ENCODE measurements around the gene PCMTD2. TPM values are rescaled to one million over a fixed set of nuclear protein-coding genes. Genes with fewer than 3 reads are reported as not detected.

Gene PCMTD2
- total and polyA plus RNA-seq, 2 donors from 2014 or later = 25.0 to 53.8 TPM

DNA sequence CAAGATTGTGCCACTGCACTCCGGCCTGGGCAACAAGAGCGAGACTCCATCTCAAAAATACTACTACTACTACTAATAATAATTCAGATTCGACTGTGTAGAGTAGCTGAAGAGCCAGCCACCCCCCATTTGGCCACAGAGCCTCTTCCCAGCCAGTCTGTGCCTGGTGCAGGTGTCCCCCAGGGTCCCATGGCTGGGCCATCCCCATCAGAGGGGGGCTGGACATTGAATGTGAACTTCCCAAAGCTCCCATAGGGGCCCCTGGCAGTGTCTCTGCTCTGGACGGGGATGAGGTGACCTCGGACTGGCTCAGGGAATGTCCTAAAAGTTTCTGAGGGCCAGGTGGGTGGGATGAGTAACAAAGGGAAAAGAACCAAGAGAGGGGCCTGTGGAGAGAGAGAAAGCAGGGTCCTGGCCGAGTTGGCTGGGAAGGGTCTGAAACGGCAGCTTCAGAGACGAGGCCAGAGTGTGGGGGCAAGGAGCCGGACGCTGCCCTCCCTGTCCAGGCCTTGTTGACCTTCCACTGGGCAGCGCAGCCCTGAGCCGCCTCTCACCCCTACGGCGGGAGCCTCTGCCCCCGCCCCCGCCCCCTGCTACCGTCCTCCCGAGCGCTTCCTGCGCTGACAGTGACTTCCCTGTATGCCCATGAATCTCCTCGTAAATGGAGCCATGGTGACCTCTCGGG, 24.9 kb upstream of the PCMTD2 start:
- H3K27ac ChIP-seq (ENCODE audit: low read depth in 2 of 2, low read length in 2 of 2) = no peak overlapping the region
- no peak overlapping the region for H3K9ac ChIP-seq (ENCODE audit: low read length in 3 of 3)
- no peaks in the 10 kb centered on the region for H3K36me3 ChIP-seq (ENCODE audit: control insufficient read depth in 2 of 3, insufficient read depth in 3 of 3, low read length in 3 of 3)
- H3K9me3 ChIP-seq (ENCODE audit: control insufficient read depth in 2 of 3, insufficient read depth in 1 of 3, low read length in 3 of 3) = no peaks in the 10 kb centered on the region
- intact Hi-C loops (cut with DNase I) = no loop called here
- peak in 2 of 5 donors; percentile 38 to 51 for DNase-seq
- no peaks in the 10 kb centered on the region for H3K4me1 ChIP-seq (ENCODE audit: control insufficient read depth in 2 of 3, insufficient read depth in 2 of 3, low read depth in 1 of 3, low read length in 3 of 3)
- no peaks in the 10 kb centered on the region for H3K27me3 ChIP-seq (ENCODE audit: control insufficient read depth, insufficient read depth, low read length)
- TF ChIP-seq, protein P1, sequence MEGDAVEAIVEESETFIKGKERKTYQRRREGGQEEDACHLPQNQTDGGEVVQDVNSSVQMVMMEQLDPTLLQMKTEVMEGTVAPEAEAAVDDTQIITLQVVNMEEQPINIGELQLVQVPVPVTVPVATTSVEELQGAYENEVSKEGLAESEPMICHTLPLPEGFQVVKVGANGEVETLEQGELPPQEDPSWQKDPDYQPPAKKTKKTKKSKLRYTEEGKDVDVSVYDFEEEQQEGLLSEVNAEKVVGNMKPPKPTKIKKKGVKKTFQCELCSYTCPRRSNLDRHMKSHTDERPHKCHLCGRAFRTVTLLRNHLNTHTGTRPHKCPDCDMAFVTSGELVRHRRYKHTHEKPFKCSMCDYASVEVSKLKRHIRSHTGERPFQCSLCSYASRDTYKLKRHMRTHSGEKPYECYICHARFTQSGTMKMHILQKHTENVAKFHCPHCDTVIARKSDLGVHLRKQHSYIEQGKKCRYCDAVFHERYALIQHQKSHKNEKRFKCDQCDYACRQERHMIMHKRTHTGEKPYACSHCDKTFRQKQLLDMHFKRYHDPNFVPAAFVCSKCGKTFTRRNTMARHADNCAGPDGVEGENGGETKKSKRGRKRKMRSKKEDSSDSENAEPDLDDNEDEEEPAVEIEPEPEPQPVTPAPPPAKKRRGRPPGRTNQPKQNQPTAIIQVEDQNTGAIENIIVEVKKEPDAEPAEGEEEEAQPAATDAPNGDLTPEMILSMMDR (IDR thresholded peaks at IDR 0.05; ENCODE audit: borderline replicate concordance, extremely low read depth, insufficient read depth) = no peak
- no peak for FAIRE-seq
- H3K4me3 ChIP-seq (ENCODE audit: low read length in 3 of 3) = no peak overlapping the region

DNA sequence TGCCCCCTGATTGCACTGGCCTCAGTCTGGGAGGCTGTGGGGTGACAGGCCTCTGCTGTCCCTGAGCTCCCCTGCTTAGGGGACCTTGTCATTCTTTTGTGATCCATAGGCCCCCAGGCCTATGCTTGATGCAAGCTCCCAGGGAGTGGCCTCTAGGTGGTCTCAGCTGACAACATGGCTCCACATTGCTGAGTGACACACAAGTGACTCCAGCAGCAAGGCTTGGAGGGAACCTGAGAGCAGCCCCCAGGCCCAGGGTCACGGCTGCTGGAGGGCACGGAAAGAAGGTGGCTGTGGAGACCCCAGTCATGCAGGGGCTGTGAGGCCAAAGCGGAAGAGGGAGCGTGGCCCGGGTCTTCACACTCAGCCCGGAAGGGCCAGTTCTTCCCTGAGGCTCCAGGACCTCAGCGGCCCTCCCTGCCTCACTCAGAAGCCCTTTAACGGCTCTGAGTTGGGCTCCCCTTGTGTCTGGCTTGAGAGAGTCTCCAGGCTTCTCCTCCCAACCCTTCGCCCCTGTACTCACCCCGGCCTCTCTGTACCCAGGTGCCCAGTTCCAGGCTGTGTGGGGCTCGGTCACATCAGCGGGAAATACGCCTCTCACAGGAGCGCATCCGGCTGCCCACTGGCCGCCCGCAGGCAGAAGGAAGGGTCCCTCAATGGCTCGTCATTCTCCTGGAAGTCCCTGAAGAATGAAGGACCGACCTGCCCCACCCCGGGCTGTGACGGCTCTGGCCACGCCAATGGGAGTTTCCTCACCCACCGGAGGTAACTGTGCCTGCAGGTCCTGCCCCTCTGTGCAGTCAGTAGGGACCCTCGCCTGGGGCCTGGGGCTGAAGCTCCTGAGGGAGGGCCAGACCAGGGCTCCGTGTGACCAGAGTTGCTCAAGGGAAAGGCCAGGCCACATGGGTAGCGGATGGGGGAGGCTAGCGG, 23.7 kb upstream of the PCMTD2 start:
- H3K27me3 ChIP-seq (ENCODE audit: control insufficient read depth, insufficient read depth, low read length) = no peaks in the 10 kb centered on the region
- H3K9ac ChIP-seq (ENCODE audit: low read length in 3 of 3) = no peak overlapping the region
- no peaks in the 10 kb centered on the region for H3K9me3 ChIP-seq (ENCODE audit: control insufficient read depth in 2 of 3, insufficient read depth in 1 of 3, low read length in 3 of 3)
- DNase-seq = peak in 1 of 5 donors; percentile 71
- FAIRE-seq = no peak
- TF ChIP-seq, protein P1 (IDR thresholded peaks at IDR 0.05; ENCODE audit: borderline replicate concordance, extremely low read depth, insufficient read depth) = no peak
- H3K4me1 ChIP-seq (ENCODE audit: control insufficient read depth in 2 of 3, insufficient read depth in 2 of 3, low read depth in 1 of 3, low read length in 3 of 3) = no peaks in the 10 kb centered on the region
- H3K27ac ChIP-seq (ENCODE audit: low read depth in 2 of 2, low read length in 2 of 2) = no peak overlapping the region
- intact Hi-C loops (cut with DNase I) = no loop called here
- H3K4me3 ChIP-seq (ENCODE audit: low read length in 3 of 3) = no peak overlapping the region
- H3K36me3 ChIP-seq (ENCODE audit: control insufficient read depth in 2 of 3, insufficient read depth in 3 of 3, low read length in 3 of 3) = no peaks in the 10 kb centered on the region

DNA sequence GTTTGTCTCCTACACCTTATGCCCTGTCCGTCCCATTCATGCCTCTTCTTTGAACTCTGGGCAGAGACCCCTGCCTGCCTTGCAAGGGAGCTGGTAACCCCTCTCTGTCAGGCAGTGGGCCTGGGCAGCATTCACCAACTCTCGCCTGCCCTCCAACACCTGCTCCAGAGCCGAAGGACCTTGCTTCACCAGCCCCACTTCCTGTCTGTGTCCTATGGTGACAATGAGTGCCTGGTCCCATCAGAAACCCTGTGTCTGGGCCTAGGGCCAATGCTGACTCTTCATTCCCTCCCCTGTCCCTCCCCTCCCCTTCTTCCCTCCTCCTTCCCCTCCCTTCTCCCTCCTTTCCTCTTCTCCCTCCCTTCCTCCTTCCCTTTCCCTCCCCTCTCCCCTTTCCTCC, 22.8 kb upstream of the PCMTD2 start:
- Histone ChIP-seq H3K4me1 (ENCODE audit: control insufficient read depth in 2 of 3, insufficient read depth in 2 of 3, low read depth in 1 of 3, low read length in 3 of 3) (no peaks in the 10 kb centered on the region), H3K27me3 (ENCODE audit: control insufficient read depth, insufficient read depth, low read length) (no peaks in the 10 kb centered on the region), H3K9ac (ENCODE audit: low read length in 3 of 3) (no peak overlapping the region), H3K27ac (ENCODE audit: low read depth in 2 of 2, low read length in 2 of 2) (no peak overlapping the region), H3K4me3 (ENCODE audit: low read length in 3 of 3) (no peak overlapping the region), H3K9me3 (ENCODE audit: control insufficient read depth in 2 of 3, insufficient read depth in 1 of 3, low read length in 3 of 3) (no peaks in the 10 kb centered on the region), H3K36me3 (ENCODE audit: control insufficient read depth in 2 of 3, insufficient read depth in 3 of 3, low read length in 3 of 3) (no peaks in the 10 kb centered on the region)
- FAIRE-seq = no peak
- intact Hi-C loops (cut with DNase I) = no loop called here
- TF ChIP-seq, protein P1 (IDR thresholded peaks at IDR 0.05; ENCODE audit: borderline replicate concordance, extremely low read depth, insufficient read depth) = no peak
- peak in 1 of 5 donors; percentile 25 for DNase-seq

All from kidney (tissue), 14 donors.